ENCODE data around the gene PPP6R3. TPM values are rescaled to one million over a fixed set of nuclear protein-coding genes. Genes with fewer than 3 reads are reported as not detected.

The PPP6R3 gene
- total RNA-seq, 1 donor from 2014 or later: 86.6 TPM

DNA sequence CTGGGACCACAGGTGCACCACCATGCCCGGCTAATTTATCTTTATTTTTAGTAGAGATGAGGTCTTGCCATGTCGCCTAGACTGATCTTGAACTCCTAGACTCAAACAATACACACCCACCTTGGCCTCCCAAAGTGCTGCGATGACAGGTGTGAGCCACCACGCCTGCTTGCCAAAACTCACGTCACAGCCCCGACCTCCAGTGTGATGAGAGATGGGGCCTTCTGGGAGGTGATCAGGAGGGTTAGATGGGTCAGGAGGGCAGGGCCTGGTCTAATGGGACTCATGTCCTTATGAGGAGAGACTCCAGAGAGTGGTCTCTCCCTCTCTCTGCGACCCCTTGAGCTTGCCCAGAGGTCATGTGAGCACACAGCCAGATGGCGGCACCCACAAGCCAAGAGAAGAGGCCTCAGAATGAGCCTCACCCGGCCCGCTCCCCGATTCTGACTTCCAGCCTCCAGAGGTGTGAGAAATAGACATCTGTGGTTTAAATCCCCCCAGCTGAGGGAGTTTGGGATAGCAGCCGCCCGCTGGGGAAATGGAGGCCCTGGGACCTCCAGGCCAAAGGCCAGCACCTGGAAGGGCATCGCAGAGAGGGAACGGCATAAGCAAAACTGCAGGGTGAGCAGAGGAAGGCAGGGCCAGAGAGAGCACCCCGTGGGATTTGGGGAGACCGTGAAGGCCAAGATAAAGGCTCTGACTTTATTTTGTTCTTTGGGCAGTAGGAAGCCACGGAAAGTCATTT lies 199.7 kb downstream of the PPP6R3 start:
- Mint-ChIP-seq H3K4me3 (ENCODE audit: unreplicated experiment) (no peak overlapping the region), H3K27ac (ENCODE audit: unreplicated experiment) (no peak overlapping the region), H3K9me3 (ENCODE audit: unreplicated experiment) (no peaks in the 10 kb centered on the region), H3K4me1 (ENCODE audit: unreplicated experiment) (peaks cover 23% of the 10 kb centered on the region), H3K36me3 (ENCODE audit: unreplicated experiment) (peaks cover 5% of the 10 kb centered on the region), H3K27me3 (ENCODE audit: unreplicated experiment) (peaks cover 43% of the 10 kb centered on the region)
- TF ChIP-seq CTCF (IDR thresholded peaks at IDR 0.05): no peak
- DNase-seq (ENCODE audit: extremely low spot score, unreplicated experiment): no peak

- DNase-seq (ENCODE audit: extremely low spot score, unreplicated experiment): no peak
- Mint-ChIP-seq H3K4me1 (ENCODE audit: unreplicated experiment) (peaks cover 23% of the 10 kb centered on the region), H3K4me3 (ENCODE audit: unreplicated experiment) (no peak overlapping the region), H3K9me3 (ENCODE audit: unreplicated experiment) (no peaks in the 10 kb centered on the region), H3K27ac (ENCODE audit: unreplicated experiment) (no peak overlapping the region), H3K36me3 (ENCODE audit: unreplicated experiment) (peaks cover 5% of the 10 kb centered on the region), H3K27me3 (ENCODE audit: unreplicated experiment) (peaks cover 40% of the 10 kb centered on the region)
- TF ChIP-seq CTCF (IDR thresholded peaks at IDR 0.05): no peak
Measured at GRCh38 chr11:68661014-68661413, 200.5 kb downstream of the PPP6R3 start.

DNA sequence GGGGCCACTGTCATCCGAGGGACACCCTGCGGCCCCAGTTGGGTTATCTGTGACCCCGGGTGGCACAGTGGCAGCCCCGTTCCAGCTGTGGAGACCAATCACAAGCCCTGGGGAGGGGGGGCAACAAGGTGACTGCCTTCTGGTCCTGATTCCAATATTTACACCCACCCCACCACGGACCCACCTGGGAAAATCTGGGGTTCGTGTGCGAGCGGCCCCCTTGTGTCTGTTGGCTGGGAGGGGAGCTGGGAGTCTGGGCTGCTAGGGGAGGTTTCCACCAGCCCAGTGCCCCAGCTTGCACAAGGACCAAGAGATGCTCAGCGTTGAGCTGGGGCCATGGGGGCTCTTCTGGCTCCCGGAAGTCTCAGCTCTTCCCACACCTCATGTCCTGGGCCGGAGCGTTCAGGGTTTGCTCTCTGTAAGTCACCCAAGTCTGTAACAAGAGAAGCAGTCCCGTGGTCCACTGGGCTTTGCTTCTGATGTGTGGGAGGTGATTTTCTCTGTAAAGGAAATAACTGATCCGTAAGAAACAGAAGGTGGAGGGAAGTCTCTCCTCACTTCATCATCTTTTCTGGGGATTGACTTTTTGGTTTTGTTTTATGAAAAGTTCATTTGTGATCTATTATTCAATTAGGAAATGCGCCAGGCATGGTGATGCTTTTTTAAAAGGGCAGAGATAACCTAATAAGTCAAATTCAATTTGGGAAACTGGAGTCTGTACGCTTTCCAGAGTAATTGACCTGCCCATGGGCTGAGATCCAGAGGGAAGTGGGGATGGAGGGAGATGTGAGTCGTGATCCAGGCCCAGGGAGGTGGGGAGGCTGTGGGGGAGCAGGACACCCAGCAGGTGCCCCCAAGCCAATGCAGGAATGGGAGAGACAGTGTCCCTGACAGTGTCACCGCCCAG lies 201.4 kb downstream of the PPP6R3 start:
- Mint-ChIP-seq H3K4me3 (ENCODE audit: unreplicated experiment) (no peak overlapping the region), H3K27me3 (ENCODE audit: unreplicated experiment) (peaks cover 46% of the 10 kb centered on the region), H3K9me3 (ENCODE audit: unreplicated experiment) (no peaks in the 10 kb centered on the region), H3K27ac (ENCODE audit: unreplicated experiment) (no peak overlapping the region), H3K36me3 (ENCODE audit: unreplicated experiment) (peaks cover 5% of the 10 kb centered on the region), H3K4me1 (ENCODE audit: unreplicated experiment) (peaks cover 23% of the 10 kb centered on the region)
- TF ChIP-seq CTCF (IDR thresholded peaks at IDR 0.05): no peak
- DNase-seq (ENCODE audit: extremely low spot score, unreplicated experiment): no peak

GRCh38 chr11:68663482-68664010 lies 203.0 kb downstream of the PPP6R3 start:
- peaks cover 16% of the 10 kb centered on the region for H3K4me1 Mint-ChIP-seq (ENCODE audit: unreplicated experiment)
- H3K9me3 Mint-ChIP-seq (ENCODE audit: unreplicated experiment): no peaks in the 10 kb centered on the region
- peaks cover 5% of the 10 kb centered on the region for H3K36me3 Mint-ChIP-seq (ENCODE audit: unreplicated experiment)
- H3K4me3 Mint-ChIP-seq (ENCODE audit: unreplicated experiment): no peak overlapping the region
- peaks cover 49% of the 10 kb centered on the region for H3K27me3 Mint-ChIP-seq (ENCODE audit: unreplicated experiment)
- no peak for TF ChIP-seq CTCF (IDR thresholded peaks at IDR 0.05)
- no peak overlapping the region for H3K27ac Mint-ChIP-seq (ENCODE audit: unreplicated experiment)
- DNase-seq (ENCODE audit: extremely low spot score, unreplicated experiment): no peak

GRCh38 chr11:68664141-68664540 lies 203.6 kb downstream of the PPP6R3 start:
- peaks cover 10% of the 10 kb centered on the region for H3K4me1 Mint-ChIP-seq (ENCODE audit: unreplicated experiment)
- no peak for DNase-seq (ENCODE audit: extremely low spot score, unreplicated experiment)
- no peak overlapping the region for H3K4me3 Mint-ChIP-seq (ENCODE audit: unreplicated experiment)
- no peaks in the 10 kb centered on the region for H3K9me3 Mint-ChIP-seq (ENCODE audit: unreplicated experiment)
- H3K27ac Mint-ChIP-seq (ENCODE audit: unreplicated experiment): no peak overlapping the region
- peaks cover 5% of the 10 kb centered on the region for H3K36me3 Mint-ChIP-seq (ENCODE audit: unreplicated experiment)
- no peak for TF ChIP-seq CTCF (IDR thresholded peaks at IDR 0.05)
- H3K27me3 Mint-ChIP-seq (ENCODE audit: unreplicated experiment): peaks cover 55% of the 10 kb centered on the region
